Keratinocyte (primary cell): ENCODE measurements around the gene FGGY. TPM values are rescaled to one million over a fixed set of nuclear protein-coding genes. Genes with fewer than 3 reads are reported as not detected.

Source experiments
- DNase-seq: peaks from one replicate; pipeline ENCODE4 v3.0.0-alpha.2; 2011; ENCODE audit warnings: low read depth, missing footprints, low spot score
- FAIRE-seq: peaks from 2 replicates; lab custom pipeline; 2011; peaks lifted over from hg19 to GRCh38; lab: Jason Lieb, UNC
- H2AFZ ChIP-seq: 2 replicates; pipeline ENCODE4 v1.6.0; 2012; ENCODE audit warnings: low read length, control low read depth, inconsistent platforms; ENCODE audit not compliant: control insufficient read depth
- H3K27ac ChIP-seq: 2 replicates; pipeline ENCODE4 v1.5.1; 2011; ENCODE audit warnings: low read length; ENCODE audit not compliant: control insufficient read depth, insufficient read depth
- H3K27me3 ChIP-seq: 3 replicates; pipeline ENCODE4 v1.6.0; 2011; ENCODE audit warnings: low read length; ENCODE audit not compliant: control insufficient read depth, insufficient read depth; ENCODE audit errors: extremely low read depth
- H3K36me3 ChIP-seq, 2 experiments: 2 replicates in 1 of 2; 3 replicates in 1 of 2; pipeline ENCODE4 v1.5.1; 2011; ENCODE audit warnings: low read length in 2 of 2, mild to moderate bottlenecking in 1 of 2; ENCODE audit not compliant: control insufficient read depth in 2 of 2, insufficient read depth in 2 of 2; ENCODE audit errors: extremely low read depth in 1 of 2
- H3K4me1 ChIP-seq: 3 replicates; pipeline ENCODE4 v1.5.1; 2011; ENCODE audit warnings: low read length; ENCODE audit not compliant: control insufficient read depth, insufficient read depth; ENCODE audit errors: extremely low read depth
- H3K4me2 ChIP-seq: 3 replicates; pipeline ENCODE4 v1.6.0; 2011; ENCODE audit warnings: low read depth, low read length; ENCODE audit not compliant: control insufficient read depth, insufficient read depth; ENCODE audit errors: extremely low read depth
- H3K4me3 ChIP-seq, 3 experiments: fragments of 200-600 bp in 1 of 3; sonication (generic) in 1 of 3; 2 replicates in 2 of 3; 3 replicates in 1 of 3; pipeline ENCODE4 v1.5.1; 2011 to 2016; ENCODE audit warnings: low read length in 3 of 3, mild to moderate bottlenecking in 3 of 3, control low read depth in 2 of 3, inconsistent platforms in 1 of 3, low read depth in 1 of 3, mixed read lengths in 1 of 3, mixed run types in 1 of 3, moderate library complexity in 1 of 3; ENCODE audit not compliant: control insufficient read depth in 2 of 3, insufficient read depth in 2 of 3; ENCODE audit errors: extremely low read depth in 1 of 3
- H3K79me2 ChIP-seq: 2 replicates; pipeline ENCODE4 v1.6.0; 2012; ENCODE audit warnings: low read length; ENCODE audit not compliant: control insufficient read depth, insufficient read depth
- H3K9ac ChIP-seq: 3 replicates; pipeline ENCODE4 v1.6.0; 2011; ENCODE audit warnings: low read length; ENCODE audit not compliant: control insufficient read depth, insufficient read depth; ENCODE audit errors: extremely low read depth
- H3K9me1 ChIP-seq: 3 replicates; pipeline ENCODE4 v1.6.0; 2011; ENCODE audit warnings: low read length; ENCODE audit not compliant: control insufficient read depth, insufficient read depth; ENCODE audit errors: extremely low read depth
- H3K9me3 ChIP-seq: 2 replicates; pipeline ENCODE4 v1.5.1; 2012; ENCODE audit warnings: low read depth, low read length; ENCODE audit not compliant: control insufficient read depth
- H4K20me1 ChIP-seq: 3 replicates; pipeline ENCODE4 v1.6.0; 2011; ENCODE audit warnings: low read length; ENCODE audit not compliant: control insufficient read depth, insufficient read depth; ENCODE audit errors: extremely low read depth
- EZH2 ChIP-seq: IDR thresholded peaks from one replicate; pipeline ENCODE4 v1.6.1; 2012; ENCODE audit warnings: inconsistent platforms, mild to moderate bottlenecking, low read length, moderate library complexity
- dilution Hi-C: fragments of 300-500 bp; cut with MboI; formaldehyde crosslinking; loops from one replicate; pipeline ENCODE4 v1.7.0; 2020; ENCODE audit warnings: low sequenced_read_pairs; ENCODE audit not compliant: extremely low pct_ligation_motif_present
- polyA plus RNA-seq, 5 experiments: library from polyadenylated mRNA; depleted of rRNA in 3 of 5; stranded (reverse) in 3 of 5; stranded (forward) in 1 of 5; unstranded in 1 of 5; fragments of >200 nt; gene quantifications; 1 replicate in 1 of 5; 2 replicates in 3 of 5; 3 replicates in 1 of 5; pipeline versions ENCODE4 v1.2.1 to v1.2.3, GENCODE V29; 2011 to 2012; ENCODE audit warnings: missing spikeins in 2 of 5, low read depth in 1 of 5, low replicate concordance in 1 of 5
- TF ChIP-seq, protein P1 (sequence below), 3 experiments: IDR thresholded peaks in 1 of 3; conservative IDR thresholded peaks in 1 of 3; optimal IDR thresholded peaks in 1 of 3; 2 replicates in 2 of 3; 3 replicates in 1 of 3; pipeline versions ENCODE3 to v1.5.1; 2011; ENCODE audit warnings: low read length in 3 of 3, mild to moderate bottlenecking in 3 of 3, moderate library complexity in 2 of 3, control low read depth in 1 of 3, inconsistent platforms in 1 of 3; ENCODE audit not compliant: insufficient read depth in 2 of 3; ENCODE audit errors: extremely low read depth in 1 of 3

FGGY gene
- polyA plus RNA-seq, 1 donor (not counting 4 experiments of a cell fraction or from before 2014, with no cell fraction given), result 16.6 TPM

DNA sequence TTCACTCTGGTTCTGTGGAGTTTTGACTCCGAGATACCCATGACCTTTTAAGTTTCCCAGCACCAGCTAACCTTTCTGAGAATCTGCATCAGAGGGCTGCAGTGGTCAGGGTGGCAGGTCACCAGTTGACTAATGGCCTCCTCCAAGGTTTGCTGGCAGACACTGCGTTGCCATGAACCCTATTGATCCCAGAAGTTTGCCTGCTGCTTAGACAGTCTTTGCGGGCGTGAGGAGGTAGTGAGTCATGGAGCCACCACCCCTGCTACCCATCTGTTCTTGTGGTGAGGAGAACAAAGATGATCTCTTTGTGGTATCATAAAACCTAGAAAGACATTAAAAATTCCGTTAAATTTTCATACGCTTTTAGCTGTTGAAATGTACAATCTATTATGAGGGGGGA is 180.4 kb downstream of the FGGY start:
- no peak overlapping the region for H3K4me3 ChIP-seq
- no peak overlapping the region for H3K9ac ChIP-seq
- DNase-seq (no peak), FAIRE-seq (peak; percentile 93)
- no peaks in the 10 kb centered on the region for H4K20me1 ChIP-seq
- no peaks in the 10 kb centered on the region for H3K9me3 ChIP-seq
- H3K36me3 ChIP-seq, result no peaks in the 10 kb centered on the region
- no peak overlapping the region for H3K27ac ChIP-seq
- no peaks in the 10 kb centered on the region for H3K27me3 ChIP-seq
- TF ChIP-seq, protein P1, sequence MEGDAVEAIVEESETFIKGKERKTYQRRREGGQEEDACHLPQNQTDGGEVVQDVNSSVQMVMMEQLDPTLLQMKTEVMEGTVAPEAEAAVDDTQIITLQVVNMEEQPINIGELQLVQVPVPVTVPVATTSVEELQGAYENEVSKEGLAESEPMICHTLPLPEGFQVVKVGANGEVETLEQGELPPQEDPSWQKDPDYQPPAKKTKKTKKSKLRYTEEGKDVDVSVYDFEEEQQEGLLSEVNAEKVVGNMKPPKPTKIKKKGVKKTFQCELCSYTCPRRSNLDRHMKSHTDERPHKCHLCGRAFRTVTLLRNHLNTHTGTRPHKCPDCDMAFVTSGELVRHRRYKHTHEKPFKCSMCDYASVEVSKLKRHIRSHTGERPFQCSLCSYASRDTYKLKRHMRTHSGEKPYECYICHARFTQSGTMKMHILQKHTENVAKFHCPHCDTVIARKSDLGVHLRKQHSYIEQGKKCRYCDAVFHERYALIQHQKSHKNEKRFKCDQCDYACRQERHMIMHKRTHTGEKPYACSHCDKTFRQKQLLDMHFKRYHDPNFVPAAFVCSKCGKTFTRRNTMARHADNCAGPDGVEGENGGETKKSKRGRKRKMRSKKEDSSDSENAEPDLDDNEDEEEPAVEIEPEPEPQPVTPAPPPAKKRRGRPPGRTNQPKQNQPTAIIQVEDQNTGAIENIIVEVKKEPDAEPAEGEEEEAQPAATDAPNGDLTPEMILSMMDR (optimal IDR thresholded peaks at IDR 0.05 in 1 of 3, IDR thresholded peaks at IDR 0.05 in 1 of 3, conservative IDR thresholded peaks at IDR 0.05 in 1 of 3; ENCODE audit: extremely low read depth in 1 of 3, insufficient read depth in 2 of 3, low read length in 3 of 3), result no peak
- TF ChIP-seq EZH2, result no peak
- no peaks in the 10 kb centered on the region for H3K9me1 ChIP-seq
- H3K79me2 ChIP-seq, result no peaks in the 10 kb centered on the region
- peaks cover 13% of the 10 kb centered on the region for H3K4me1 ChIP-seq
- dilution Hi-C loops, result no loop called here
- no peak overlapping the region for H2AFZ ChIP-seq
- peak overlapping the region; percentile 36 for H3K4me2 ChIP-seq

DNA sequence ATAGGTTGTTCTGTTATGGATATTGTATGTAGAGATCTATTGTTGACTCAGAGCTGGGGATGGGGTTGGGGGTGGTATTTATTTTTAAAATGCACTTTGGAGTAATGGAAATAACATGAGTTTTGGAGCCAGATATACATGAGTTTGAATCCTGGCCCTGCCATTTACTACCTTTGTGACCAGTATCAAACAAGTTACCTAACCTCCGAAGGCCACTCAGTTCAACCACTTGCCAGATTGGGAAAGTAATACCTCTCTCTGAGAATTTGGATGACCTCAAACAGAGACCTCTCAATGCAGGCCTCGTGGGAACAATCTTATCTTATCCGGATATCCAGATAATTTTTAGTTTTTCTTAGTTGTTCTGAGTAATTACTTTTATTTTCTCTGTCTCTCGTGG is 181.0 kb downstream of the FGGY start:
- Histone ChIP-seq H3K36me3 (no peaks in the 10 kb centered on the region), H3K4me1 (peaks cover 13% of the 10 kb centered on the region), H3K9me3 (no peaks in the 10 kb centered on the region), H3K79me2 (no peaks in the 10 kb centered on the region), H3K27me3 (no peaks in the 10 kb centered on the region), H3K4me2 (peak overlapping the region; percentile 36), H3K9me1 (no peaks in the 10 kb centered on the region), H3K9ac (no peak overlapping the region), H3K27ac (no peak overlapping the region), H3K4me3 (no peak overlapping the region), H4K20me1 (no peaks in the 10 kb centered on the region), H2AFZ (no peak overlapping the region)
- DNase-seq (no peak), FAIRE-seq (no peak)
- dilution Hi-C loops, result no loop called here
- TF ChIP-seq, protein P1 (optimal IDR thresholded peaks at IDR 0.05 in 1 of 3, IDR thresholded peaks at IDR 0.05 in 1 of 3, conservative IDR thresholded peaks at IDR 0.05 in 1 of 3; ENCODE audit: extremely low read depth in 1 of 3, insufficient read depth in 2 of 3, low read length in 3 of 3), result no peak
